HG03108 (cell line): ENCODE measurements around the gene ATP5F1D.

Experiments used
- ATAC-seq: cut with Tn5 transposase; IDR thresholded peaks from one replicate; pipeline ENCODE4 v1.9.1; 2021; ENCODE audit warnings: moderate library complexity; ENCODE audit not compliant: unreplicated experiment

Gene ATP5F1D

DNA sequence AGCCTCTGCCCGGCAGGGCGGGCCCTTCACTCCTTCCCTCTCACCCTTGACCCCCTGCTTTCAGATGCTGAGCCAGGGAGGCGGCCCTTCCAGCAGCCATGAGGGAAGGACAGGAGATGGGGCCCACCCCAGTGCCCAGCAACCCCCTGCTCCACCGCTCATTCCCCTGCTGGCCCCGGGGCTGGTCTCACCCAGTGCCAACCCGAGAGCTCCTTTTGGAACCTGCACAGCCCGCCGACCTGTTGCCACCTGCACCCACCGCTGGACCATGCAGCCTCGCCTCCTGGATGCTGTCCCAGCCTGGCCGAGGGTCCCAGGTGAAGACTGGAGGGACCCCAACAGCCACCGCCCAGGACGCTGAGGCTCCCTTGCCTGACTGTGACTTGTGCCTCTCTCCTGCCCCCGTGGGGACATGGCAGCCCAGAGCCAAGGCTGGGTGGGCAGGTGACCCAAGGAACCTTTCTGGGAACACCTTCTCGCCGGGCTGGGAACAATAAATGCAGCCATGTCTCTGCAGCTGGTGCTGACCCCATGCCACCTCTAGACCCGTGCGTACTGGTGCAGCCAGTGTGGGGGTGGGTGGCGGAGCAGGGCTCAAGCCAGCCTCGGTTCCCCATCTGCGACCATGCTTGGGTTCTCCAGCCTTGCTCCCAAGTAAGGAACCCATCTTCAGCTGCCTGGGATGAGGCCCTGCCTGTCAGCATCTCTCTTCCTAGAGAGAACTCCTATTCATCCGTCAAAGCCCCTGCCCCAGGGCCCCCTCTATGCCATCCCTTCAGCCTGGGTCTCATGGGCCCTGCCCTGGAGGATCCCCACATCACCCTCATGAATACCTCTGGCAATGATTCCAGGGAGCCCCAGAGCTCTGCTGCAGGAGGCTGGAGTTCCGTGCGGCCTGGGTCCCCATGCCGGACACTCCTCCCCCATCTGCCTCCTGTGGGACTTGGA lies 37.4 kb downstream of the ATP5F1D start:
- no peak for ATAC-seq

DNA sequence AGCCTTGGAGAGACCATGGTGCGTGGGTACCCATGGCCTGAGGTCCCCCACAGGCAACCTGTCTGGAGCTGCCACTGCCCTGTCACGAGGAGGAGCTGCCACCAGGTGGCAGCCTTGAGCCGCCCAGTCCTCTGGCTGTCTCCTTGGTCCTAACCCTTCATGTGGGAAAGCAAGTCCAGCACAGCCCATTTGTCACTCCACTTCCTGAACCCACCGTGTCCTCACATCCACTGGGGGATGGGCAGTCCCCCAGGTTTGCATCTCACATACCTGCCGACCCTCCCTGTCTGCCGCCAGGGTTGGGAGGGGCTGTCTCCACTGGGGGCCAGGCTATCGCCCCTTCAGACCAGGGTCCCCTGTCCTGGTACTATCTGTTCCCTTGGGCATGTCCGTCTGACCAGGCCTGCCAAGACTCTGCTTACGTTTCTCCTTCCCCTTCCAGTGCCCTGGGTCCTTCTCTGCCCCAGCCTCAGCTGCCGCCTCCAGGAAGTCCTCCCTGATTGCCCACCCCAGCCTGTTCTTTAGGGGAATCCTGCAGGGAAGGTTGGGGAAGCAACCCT lies 38.3 kb downstream of the ATP5F1D start:
- no peak for ATAC-seq

DNA sequence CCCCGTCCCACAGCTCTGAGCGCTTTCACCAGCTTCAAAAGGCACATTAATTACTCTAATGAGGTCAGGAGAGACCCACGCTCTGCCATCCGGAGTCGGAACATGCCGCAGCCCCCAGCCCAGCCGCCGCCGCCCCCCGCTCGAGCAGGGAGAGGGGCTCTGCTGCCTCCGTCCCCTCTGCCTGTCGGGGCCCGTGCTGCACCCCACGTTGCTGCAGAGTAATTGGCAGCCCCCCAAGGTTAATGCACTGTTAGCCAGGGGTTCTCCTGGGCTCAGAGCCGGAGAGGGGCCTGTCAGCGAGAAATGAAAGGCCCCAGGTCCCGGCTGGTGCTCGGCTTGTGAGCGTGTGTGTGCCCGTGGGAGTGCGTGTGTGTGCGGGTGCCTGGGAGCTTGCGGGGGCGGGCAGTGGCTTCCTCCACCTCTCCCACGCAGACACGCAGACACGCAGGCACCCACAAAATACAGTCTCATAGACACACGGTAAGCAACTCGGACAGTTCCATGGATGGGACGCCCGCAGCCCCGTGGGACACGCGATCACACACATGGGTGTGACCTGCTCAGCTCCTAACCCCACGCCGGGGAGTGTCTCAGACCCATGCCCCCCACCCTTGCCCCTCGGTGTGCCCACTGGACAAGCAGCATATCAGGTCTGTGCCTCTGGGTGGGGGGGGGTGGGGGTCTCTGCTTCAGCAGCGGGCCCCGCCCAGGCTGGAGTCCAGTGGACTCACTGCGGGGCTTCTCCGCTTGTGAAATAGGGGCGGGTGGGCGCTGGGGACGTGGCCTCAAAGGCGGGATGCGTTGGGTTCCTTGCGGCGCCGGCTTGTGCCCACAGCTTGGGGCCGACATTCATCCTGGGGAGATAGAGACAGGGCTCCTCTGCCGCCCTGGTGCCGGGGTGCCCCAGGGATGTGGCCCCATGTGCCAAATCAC lies 39.4 kb downstream of the ATP5F1D start:
- no peak for ATAC-seq

DNA sequence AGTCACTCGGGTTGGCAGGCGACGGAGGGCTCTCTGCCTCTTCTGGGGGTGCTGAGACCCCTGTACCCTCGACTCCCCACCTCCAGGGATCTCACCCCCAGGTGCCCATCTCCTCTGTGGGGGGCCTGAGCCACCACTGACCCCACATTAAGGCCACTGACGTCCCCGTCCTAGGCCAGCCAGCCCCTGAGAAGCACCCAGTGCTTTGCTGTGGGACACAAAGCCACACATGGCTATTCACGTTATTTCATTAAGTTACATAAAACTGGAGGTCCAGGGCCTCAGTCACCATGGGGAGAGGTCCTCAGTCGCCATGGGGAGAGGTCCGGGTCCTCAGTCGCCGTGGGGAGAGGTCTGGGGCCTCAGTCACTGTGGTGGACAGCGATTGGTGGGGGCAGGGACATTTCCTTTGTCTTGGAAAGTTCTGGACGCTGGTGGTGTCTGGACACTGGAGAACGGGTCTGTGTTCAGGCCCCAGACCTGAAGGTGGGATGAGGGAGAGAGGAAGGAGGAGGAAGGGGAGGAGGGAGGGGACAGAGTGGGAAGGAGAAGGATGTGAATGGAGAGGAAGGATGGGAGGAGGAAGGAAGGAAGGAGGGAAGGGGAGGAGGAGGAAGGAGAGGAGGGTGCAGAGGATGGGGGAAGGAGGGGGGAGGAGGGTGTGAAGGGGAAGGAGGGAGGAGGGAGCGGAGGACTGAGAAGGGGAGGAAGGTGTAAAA lies 40.2 kb downstream of the ATP5F1D start:
- ATAC-seq, result no peak

DNA sequence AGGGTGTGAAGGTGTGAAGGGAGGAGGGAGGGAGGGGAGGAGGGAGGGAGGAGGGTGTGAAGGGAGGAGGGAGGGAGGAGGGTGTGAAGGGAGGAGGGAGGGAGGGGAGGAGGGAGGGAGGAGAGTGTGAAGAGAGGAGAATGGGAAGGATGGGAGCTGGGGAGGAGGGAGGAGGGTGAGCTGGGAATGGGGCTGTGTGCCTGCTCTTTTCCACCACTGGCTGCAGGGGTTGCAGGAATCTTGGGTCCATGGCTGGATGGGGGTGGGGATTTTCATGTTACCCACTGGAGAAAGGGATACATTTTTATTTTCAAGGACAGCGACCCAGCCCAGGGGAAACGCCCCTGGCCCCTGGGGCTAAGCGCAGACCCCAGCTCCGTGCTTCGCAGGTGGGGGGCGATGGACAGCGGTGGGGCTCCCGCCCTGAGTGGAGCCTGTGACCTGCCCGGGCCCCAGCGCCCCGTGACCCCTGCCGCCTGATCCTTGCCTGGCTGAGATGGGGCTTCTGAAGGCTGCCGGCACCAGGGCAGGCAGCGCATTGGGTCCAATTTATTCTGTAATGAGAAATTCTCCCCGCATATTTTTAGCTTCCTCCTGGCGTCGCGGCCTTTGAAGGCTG lies 41.1 kb downstream of the ATP5F1D start:
- no peak for ATAC-seq

DNA sequence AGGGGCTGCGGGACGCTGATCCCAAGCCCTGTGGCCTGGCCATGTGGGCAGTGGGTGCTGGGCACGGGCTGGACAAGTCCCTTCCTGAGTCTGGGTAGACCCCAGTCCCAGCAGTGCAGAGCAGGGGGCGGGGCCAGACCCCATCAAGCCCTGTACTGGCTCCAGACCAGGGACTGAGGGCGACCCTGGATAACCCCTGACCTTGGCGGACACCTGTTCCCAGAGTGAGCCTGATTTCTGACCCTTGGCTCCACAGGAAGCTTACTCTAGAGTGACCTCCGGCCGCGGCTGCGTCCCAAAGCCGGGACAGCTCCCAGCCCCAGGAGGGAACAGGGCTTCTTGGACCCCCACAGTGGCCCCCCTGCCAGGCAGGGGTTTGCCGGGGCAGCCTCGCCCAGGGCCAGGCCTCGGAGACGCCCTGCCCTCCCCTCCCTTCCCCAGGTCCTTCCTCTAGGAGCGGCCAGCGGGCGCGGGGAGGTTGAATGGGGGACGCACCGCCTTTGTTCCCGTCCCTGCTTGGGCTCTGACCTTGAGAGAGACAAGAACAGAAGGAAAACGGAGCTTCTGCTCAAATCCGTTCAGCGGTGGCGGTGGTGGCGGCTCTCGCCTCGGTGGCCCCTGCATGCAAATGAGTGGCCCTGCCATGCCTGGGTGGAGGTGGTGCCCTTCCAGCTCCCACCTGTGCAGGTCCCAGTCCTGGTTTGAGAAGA lies 41.8 kb downstream of the ATP5F1D start:
- no peak for ATAC-seq

DNA sequence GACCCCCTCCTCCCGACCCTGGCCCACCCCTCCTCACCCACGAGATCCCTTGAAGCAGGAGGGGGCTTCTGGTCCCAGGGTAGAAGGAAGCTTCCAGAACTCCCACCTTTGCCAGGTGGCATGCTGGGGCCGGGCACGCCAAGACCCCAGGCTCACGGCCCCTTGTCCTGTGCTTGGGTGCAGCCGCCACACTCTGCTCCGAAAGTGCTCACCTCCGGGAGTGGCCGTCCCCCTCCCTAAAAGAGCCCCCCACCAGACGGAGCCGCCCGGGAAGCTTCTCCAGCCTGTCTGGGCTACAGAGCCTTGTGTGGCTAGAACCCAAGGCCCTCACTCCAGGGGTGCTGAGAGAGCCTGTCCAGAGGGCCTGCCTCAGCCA lies 42.4 kb downstream of the ATP5F1D start:
- ATAC-seq, result no peak

DNA sequence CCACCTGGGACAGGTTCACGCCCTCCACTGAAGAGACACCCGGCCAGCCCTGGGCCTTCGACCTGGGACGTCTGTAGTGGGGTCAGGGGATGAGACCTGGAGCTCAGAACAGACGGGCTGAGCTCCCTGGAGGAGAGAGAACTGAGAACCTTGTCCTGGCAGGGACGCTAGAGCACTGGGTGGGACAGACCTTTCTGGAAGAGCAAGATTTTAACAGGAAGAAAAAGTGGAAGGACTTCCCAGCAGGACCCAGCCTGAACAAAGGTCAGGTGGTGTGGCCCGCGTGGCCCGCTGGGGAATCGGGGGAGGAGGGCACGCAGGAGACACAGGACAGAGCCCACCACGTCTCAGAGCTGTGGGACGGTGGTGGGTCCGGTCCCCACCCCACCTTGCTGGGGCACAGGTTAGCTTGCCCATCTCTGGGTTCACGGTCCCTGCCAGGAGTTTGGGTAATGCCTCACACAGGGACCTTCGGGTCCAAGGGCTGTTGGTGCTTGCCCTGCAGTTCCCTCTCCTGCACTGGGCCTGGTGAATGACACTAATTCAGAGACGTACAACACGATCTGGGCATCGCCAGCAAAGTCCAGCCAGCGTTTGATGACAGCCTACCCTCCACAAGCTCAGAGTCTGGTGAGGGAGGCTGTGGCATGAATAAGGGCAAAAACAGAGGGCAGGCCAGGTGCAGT lies 42.9 kb downstream of the ATP5F1D start:
- ATAC-seq, result no peak

DNA sequence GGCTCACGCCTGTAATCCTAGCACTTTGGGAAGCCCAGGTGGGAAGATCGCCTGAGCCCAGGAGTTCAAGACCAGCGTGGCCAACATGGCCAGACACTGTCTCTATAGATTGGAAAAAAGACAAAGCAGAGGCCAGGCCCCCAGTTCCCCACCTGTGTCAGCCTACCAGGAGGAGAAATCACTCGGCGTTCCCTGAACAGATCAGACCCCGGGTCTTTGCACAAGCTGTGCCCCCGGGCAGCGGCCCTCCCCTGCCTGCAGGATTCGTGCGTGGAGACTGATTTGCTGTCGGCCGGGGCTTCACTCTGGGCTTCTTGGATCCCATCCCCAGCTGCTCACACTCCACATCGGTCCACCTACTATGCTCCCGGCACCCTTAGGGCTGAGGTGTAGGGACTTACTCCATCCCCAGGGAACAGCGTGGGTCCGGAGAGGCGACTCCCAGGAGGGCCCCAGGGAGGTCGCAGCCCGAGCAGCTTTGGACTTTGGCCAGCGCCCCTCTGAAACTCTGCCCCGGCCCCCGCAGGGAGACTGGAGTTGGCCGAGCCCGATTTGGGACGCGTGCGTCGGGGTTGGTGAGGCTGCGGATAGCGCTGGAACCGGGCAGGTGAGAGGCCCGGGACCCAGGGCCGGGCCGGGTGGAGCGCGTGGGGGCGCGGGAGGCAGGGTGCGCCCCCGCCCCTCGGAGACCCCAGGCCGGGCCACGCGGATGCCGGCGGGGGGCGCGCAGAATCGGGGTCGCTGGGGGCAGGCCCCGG lies 43.6 kb downstream of the ATP5F1D start:
- ATAC-seq, result no peak

DNA sequence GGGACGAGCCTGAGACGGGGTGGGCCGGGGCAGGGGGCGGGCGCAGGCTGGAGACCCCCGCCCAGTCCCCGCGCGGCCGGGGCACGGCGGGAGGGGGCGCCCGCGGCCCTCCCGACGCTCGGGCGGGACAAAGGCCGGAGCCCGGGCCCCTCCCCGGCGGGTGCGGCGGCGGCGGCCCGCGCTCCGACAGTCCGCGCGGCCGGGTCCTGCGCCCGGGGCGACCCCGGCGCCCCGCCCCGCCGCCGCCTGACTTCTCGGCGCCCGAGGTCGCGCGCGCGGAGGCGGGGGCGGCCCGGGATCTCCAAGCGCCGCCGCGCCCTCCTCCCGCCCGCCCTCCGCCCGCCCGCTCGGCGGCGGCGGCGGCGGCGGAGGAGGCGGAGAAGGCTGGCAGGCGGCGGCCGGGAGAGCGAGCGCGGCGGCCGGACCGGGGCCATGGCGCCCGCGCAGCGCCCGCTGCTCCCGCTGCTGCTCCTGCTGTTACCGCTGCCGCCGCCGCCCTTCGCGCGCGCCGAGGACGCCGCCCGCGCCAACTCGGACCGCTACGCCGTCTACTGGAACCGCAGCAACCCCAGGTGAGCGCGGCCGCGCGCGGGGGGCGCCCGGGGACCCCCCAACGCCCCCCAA lies 44.3 kb downstream of the ATP5F1D start, which contains the start of gene EFNA2:
EFNA2 (plus strand) TSS at position 137 of the 624 bp plus-strand sequence; CDS start at position 433, 296 bp downstream.
- ATAC-seq, result no peak

DNA sequence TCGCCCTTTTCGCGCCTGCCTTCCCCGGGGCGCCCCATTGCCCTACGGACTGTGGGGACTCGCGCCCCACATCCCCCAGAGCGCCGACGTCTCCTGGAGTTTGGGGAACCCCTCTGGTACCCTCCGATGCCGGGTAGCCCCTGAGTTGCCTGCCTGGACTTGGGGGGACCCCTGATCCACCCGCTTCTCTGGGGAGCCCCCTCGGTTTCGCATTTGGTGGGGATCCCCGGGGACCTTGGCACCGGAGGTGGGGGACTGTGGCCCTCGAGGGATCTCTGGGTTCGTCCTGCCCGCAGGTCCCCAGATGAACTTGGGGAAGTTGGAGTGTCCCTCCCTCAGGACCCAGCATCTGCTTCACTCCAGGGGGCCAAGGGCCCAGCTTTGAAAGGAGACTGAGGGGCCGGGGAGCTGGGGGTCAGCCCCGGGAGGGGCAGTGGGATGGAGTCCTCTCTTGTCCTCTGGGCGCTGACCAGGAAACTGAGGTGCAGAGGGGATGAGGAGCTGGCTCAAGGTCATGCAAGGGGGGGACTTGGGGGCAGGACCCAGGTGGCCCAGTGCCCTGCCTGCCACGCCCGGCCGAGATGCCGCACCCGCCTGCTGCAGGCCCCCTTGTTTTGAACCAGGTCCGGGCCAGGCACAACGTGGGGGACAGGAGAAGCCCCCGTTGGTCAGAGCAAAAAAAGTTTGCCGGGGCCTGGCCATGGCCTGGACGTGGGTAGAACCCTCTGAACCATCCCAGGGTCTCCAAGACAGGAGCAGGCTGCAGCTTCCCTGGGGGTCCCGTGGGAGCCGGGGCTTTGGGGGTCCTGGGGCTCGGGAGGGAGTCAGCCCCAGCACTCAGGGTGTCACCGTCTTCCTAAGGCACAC lies 45.2 kb downstream of the ATP5F1D start:
- no peak for ATAC-seq

DNA sequence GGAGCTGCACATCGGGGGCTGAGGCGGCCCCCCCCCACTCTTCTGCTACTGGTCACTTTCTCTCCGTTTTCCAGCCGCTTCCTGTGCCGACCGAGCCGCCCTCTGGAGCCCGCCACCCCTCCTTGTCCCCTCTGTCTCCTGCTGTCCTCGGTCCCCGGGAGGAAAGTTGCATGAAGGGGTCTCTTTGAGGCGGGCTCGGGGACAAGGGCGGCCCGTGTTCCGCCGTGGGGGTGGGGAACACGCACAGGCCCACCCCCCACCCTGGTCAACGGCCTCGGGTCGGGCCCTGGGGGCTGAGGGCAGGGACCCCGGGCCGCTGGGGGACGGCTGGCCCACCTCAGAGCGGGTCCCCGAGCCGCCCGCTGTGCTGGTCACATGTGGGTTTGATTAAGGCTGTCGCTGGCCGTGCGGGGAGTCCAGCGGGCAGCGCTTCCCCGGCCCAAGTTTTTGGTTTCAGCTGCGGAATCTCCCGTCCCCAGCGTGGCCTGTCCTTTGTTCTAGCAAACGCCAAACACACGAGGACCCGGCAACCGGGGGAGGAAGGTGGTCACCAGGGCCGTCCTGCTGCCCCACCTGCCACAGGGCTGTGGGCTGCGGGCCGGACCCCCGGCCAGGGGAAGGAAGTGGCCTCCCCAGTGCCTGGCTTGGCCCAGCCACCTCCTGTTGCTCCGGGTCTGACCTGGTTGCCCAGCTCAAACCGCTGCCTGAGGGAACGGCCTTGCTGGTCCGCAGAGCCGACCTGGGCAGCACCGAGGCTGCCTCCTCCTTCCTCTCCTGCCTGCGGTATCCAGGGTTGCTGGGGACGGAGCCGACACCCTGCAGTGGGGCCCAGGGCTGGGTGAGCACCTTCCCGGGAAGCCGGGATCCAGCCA lies 46.0 kb downstream of the ATP5F1D start:
- ATAC-seq, result no peak

DNA sequence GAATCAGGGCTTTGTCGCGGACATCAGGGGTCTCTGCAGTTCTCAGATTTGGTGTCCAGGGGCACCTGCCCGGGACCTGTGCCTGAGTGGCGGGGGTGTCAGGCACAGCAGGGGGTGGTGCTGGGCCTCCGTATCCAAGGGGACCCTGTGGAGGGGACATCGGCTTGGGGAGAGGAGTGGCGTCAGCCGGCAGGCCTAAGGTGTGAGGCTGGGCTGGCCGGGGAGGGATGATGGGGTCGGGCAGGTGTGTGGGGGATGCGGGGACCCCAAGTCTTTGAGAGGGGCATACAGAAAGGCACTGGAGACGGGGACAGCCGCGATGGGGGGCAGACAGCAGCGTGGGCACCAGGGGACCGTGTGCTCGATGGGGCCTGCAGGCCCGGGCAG lies 46.7 kb downstream of the ATP5F1D start:
- no peak for ATAC-seq

DNA sequence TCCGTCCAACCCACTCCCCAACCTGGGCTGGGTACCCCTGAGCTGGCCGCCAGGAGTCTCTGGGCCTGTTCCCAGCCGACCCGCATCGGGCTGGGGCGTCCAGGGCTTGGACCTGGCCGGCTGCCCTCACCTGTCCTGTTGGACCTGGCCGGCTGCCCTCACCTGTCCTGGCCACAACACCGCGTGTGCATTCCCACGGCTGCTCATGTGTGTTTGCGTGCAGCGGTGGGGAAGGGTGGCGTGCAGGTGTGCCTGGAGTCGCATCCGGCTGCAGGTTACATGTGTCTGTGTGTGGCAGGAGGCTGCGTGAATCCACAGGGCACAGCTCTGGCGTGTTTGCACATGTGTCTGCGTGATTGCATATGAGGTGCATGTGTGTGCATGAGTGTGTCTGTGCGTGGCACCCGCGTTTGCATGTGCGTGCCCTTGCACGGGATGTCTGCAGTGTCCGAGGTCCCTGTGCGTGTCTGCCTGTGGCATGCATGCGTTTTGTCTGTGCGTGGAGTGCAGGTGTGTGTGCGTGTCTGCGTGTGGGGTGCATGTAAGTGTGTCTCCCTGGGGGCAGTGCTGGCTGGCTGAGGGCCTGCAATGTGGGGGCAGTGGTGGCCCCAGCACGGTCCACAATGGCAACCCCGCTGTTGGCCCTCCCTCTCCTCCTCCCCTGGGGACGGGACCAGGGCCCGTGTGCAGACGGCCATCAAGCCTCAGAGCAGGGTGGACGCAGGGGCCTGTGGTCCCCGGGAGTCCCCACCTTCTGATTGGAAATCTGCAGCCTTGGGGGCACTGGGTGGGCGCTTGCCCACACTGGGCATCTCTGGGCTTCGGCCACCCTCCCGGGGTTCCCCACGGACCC lies 47.5 kb downstream of the ATP5F1D start:
- ATAC-seq, result no peak

DNA sequence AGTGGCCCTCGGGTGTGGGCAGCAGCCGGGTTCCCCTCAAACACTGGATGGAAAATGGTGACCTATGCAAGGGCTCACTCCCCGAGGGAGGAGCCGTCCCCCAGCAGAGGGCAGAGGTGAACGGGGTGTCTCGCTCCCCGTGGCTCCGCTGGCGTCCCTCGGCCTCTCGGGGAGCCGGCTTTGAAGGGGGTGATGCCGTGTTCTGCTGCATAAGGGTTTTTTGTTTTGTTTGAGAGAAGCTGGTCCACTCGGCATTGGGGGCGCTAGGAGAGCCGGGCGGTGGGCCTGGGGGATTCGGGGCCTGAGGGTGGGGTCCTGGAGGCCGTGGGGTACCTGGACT lies 48.1 kb downstream of the ATP5F1D start:
- ATAC-seq, result no peak
